ENCODE measurements around the gene CSRNP2.

Gene CSRNP2

GRCh38 chr12:51083126-51083833, at the start of gene CSRNP2:
TSS of gene CSRNP2 (minus strand) at chr12:51083596. CDS start at chr12:51076561, 7,035 bp downstream.
- DNase-seq (ENCODE audit: low read depth in 2 of 2), result peak; percentile 96 to 98
- no peak for TF ChIP-seq CTCF (IDR thresholded peaks at IDR 0.05; ENCODE audit: low read depth, low read length)
- H3K4me3 ChIP-seq (replicated peaks in 1 of 2; ENCODE audit: low read depth in 2 of 2, low read length in 2 of 2), result peak within 1 kb of the TSS; percentile 82 to 93

- no peak overlapping the region for H3K4me3 ChIP-seq (replicated peaks in 1 of 2; ENCODE audit: low read depth in 2 of 2, low read length in 2 of 2)
- peak in 1 of 2 donors; percentile 28 for DNase-seq (ENCODE audit: low read depth in 2 of 2)
- no peak for TF ChIP-seq CTCF (IDR thresholded peaks at IDR 0.05; ENCODE audit: low read depth, low read length)
These were observed 49.3 kb upstream of the CSRNP2 start for GRCh38 chr12:51132693-51133092.

GRCh38 chr12:51131745-51132521, 48.5 kb upstream of the CSRNP2 start:
- no peak overlapping the region for H3K4me3 ChIP-seq (replicated peaks in 1 of 2; ENCODE audit: low read depth in 2 of 2, low read length in 2 of 2)
- no peak for DNase-seq (ENCODE audit: low read depth in 2 of 2)
- TF ChIP-seq CTCF (IDR thresholded peaks at IDR 0.05; ENCODE audit: low read depth, low read length), result no peak

- TF ChIP-seq CTCF (IDR thresholded peaks at IDR 0.05; ENCODE audit: low read depth, low read length), result no peak
- DNase-seq (ENCODE audit: low read depth in 2 of 2), result peak in 1 of 2 donors; percentile 12
- H3K4me3 ChIP-seq (replicated peaks in 1 of 2; ENCODE audit: low read depth in 2 of 2, low read length in 2 of 2), result no peak overlapping the region
These were observed 45.5 kb upstream of the CSRNP2 start for GRCh38 chr12:51128919-51129318.

- no peak for TF ChIP-seq CTCF (IDR thresholded peaks at IDR 0.05; ENCODE audit: low read depth, low read length)
- H3K4me3 ChIP-seq (replicated peaks in 1 of 2; ENCODE audit: low read depth in 2 of 2, low read length in 2 of 2), result no peak overlapping the region
- DNase-seq (ENCODE audit: low read depth in 2 of 2), result peak; percentile 14 to 33
These were observed 43.8 kb upstream of the CSRNP2 start for GRCh38 chr12:51127050-51127729.

GRCh38 chr12:51126297-51126696, 42.9 kb upstream of the CSRNP2 start:
- no peak for DNase-seq (ENCODE audit: low read depth in 2 of 2)
- H3K4me3 ChIP-seq (replicated peaks in 1 of 2; ENCODE audit: low read depth in 2 of 2, low read length in 2 of 2), result no peak overlapping the region
- no peak for TF ChIP-seq CTCF (IDR thresholded peaks at IDR 0.05; ENCODE audit: low read depth, low read length)
